ENCODE results near the gene CDH18.

DNA sequence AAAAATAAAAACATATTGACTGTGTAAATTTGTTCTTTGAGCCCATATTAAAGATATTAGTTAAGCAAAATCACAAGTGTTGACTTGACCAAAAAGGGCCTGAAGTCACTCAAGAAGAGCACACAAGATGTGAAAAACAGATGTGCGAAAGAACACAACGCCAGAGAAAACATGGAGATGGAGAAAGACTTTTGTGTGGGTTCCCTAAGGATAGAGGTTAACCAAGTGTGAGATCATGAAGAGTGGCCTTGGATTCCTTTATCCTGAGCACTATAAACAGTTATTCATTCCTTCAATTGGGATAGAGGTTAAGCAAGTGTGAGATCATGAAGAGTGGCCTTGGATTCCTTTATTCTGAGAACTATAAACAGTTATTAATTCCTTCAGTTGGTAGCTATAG, 361.8 kb downstream of the CDH18 start:
- TF ChIP-seq, protein P1, sequence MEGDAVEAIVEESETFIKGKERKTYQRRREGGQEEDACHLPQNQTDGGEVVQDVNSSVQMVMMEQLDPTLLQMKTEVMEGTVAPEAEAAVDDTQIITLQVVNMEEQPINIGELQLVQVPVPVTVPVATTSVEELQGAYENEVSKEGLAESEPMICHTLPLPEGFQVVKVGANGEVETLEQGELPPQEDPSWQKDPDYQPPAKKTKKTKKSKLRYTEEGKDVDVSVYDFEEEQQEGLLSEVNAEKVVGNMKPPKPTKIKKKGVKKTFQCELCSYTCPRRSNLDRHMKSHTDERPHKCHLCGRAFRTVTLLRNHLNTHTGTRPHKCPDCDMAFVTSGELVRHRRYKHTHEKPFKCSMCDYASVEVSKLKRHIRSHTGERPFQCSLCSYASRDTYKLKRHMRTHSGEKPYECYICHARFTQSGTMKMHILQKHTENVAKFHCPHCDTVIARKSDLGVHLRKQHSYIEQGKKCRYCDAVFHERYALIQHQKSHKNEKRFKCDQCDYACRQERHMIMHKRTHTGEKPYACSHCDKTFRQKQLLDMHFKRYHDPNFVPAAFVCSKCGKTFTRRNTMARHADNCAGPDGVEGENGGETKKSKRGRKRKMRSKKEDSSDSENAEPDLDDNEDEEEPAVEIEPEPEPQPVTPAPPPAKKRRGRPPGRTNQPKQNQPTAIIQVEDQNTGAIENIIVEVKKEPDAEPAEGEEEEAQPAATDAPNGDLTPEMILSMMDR (conservative IDR thresholded peaks at IDR 0.05; ENCODE audit: low read length), result no peak
- no peak for TF ChIP-seq EZH2phosphoT487 (IDR thresholded peaks at IDR 0.05; ENCODE audit: borderline replicate concordance, low read depth, low read length)
